CD4-positive, alpha-beta T cell treated with Interleukin-15 for 4 hours (primary cell): Measurements from ENCODE around the gene EEF2.
"Not testable (repeated sequence)": the region's sequence is repeated elsewhere in the genome, so short reads cannot be mapped to it uniquely, and the experiment has no call there.

Source experiments
- DNase-seq: peaks from one replicate; pipeline ENCODE4 v3.0.0-alpha.2; 2020; ENCODE audit warnings: low spot score

The EEF2 gene

DNA sequence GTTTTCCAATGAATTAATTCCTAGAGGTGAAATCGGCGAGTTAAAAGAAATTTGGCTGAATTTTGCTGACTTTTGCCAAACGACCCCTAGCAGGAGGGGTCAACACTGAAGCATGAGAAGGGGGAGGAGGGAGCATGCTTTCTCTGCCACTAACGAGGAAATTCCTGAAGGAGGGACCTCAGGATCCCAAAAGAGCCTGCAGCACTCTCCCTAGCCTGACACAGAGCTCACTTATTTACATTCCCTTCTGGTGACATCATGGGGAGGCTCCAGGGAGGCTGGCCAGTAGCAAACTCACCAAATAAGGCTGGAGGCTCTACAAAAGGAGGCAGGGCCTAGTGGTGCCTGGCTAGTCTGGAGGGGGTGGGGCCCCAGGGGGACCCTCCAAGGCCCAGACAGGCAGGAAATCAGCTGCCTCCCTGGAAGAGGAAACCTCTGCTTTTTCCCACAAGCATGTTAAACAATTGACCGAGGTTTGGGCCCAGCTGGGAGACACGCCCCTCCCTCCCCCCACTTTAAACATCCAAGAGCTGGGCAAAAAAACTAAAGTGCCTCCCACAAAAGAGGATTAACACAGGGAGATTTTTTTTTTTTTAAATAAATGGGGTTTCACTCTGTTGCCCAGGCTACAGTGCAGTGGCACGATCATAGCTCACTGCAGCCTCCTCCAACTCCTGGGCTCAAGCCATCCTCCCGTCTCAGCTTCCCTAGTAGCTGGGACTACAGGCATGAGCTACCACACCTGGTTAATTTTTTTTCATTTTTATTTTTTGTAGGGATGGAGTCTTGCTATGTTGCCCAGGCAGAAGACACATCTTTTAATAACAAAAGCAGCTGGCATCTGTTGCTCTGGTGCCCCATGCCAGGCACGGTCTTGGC is 16.5 kb downstream of the EEF2 start:
- no peak for DNase-seq

DNA sequence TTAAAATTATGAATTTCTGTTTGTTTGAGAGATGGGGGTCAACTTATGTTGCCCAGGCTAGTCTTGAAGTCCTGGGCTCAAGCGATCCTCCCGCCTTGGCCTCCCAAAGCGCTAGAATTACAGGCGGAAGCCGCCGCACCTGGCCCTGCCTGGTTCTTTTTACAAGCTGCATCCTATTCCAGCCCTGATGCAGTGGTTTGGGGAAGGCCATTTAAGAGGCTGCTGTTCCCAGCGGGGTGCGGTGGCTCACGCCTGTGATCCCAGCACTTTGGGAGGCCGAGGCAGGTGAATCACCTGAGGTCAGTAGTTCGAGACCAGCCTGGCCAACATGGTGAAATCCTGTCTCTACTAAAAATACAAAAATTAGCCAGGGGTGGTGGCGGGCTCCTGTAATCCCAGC is 17.3 kb downstream of the EEF2 start:
- not testable (repeated sequence) for DNase-seq

DNA sequence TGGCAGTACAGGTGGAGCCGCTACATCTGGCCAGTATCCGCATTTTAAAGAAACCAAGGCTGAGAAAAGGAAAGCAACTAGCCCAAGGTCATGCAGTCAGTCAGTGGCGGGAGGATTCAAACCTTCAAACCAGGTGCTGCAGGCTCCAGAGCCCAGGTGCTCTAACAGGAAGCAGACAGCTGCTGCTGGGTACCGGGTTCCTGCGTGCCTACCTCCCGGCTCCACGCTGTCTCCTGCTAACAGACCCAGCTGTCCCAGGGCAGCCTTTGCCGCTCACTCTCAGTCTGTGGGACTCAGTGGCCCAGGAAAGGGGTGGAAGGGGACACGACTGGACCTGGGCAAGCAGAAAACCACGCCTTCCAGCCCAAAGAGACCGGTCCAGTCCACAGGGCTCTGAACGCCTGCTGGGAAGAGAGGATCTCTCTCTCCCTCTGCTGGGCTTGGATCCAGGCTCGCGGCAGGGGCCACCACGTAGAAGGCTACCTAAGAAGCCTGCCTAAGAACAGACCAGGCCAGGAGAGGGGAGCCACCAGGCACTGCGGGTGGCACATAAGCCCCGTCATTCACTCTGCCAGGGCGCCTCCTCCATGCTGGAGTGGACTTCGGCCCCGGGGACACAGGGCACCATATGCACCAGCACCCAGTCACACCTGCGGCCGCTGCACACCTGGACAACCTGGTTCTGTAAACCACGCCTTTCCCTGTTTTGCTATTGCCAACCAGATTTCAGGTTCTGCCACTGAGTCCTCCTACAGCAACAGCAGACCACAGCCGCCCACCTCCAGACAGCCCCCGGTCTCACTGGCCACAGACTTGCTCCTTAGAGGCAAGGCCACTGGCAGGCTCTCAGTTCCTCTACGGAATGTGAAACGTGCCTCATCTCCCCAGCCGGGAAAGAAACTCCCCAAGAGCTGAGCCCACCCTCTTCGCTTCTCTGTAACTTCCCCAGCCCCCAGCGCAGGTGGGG is 18.9 kb downstream of the EEF2 start:
- no peak for DNase-seq

DNA sequence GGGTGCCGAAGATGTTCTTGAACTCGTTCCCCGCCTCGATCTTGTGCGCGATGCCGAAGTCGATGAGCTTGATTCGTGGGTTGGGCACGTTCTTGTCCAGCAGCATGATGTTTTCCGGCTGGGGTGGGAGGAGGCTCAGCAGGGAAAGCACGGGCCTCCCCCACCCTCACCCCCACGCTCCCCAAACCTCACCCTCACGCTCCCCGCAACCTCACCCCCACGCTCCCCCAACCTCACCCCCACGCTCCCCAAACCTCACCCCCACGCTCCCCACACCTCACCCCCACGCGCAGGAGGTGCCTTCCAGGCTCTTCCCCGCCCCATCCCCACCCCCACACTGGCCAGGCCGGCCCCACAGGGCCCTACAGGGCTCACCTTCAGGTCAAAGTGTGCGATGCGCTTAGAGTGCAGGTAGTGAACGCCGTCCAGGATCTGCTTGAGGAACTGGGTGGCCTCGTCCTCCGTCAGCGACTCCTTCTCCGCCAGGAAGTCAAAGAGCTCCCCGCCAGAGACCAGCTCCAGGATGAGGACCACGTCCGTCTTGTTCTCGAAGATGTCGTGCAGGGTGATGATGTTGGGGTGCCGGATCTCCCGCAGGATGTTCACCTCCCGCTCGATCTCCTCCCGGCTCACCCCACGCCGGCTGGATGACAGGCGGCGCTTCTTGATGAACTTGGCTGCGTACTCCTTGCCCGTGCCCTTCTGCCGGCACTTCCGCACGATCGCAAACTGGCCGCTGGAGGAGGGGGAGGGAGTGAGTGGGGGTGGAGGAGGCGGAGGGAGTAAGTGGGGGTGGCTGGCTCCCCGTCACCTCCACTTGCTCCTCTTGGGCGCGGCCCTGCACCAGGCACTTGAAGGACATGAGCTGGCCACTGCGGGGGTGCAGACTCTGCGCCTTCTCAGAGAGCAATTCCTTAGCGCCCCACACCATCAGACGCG is 20.7 kb downstream of the EEF2 start:
- no peak for DNase-seq

DNA sequence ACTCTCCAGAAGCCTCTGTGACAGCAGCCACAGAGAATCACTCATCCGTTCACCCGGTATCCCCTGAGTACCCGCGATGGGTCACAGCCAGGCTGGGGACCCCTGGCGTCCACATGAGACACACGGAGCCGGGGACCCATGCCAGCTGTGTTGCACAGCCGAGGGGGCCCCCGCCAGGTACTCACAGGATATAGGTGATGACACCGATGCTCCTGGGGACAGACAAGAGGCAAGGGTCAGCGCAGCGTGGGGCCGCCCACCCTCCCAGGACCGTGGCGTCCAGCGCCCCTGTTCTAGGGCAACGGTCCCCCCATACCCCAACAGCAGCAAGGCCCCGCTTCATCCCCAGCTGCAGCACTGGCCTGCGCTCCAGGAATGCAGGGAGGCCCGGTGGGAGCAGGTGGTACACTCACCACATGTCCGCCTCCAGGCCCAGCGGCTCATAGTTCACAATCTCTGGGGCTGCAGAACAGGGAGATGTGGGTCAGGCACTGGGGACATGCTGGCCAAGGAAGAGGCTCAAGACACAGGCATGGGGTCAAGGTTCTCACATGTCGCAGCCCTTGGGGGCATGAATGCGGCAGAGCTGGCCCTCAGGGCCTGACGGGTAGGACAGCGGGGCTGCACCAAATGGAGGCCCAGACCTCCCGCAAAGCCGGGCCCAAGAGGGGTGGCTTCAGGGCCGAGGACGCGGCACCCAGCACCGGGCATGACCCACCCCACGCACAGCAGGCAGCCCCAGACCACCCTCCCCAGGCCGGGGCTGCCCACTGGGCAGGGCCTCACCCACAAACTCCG is 21.6 kb downstream of the EEF2 start:
- DNase-seq = no peak

DNA sequence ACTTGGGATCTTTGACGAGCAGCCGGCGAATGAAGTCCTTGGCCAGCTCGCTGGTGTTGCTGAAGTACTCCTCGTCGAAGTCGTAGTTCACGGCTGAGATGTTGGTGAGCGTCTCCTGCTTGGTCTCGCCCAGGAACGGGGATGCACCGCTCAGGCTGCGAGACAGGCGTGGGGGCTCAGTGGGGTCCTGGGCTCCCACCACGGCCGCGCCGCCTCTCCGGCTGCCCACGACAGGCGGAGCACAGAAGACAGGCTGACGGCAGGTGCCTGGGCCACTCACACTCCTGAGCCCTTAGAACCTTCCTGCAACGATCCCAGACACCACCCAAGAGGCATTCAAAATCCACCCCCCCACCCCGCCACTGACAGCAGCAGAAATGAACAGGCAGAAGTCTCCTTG is 24.3 kb downstream of the EEF2 start:
- DNase-seq = no peak

DNA sequence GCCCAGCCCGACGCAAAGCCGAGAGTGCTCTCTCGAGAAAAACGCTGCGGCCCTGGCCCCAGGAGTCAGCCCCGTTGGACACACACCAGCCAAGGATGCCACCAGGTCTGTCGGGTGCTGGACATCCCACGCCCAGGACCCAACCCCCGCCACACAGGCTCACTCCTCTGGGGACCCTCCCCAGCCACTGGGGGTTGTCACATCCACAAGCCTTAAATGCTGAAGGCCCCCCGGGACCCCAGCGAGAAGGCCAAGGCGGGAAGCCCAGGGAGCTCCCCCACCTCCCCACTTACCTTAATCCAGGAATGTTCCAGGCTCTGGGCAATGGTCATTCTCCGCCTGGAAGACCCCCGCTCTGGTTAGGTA is 25.5 kb downstream of the EEF2 start:
- no peak for DNase-seq

DNA sequence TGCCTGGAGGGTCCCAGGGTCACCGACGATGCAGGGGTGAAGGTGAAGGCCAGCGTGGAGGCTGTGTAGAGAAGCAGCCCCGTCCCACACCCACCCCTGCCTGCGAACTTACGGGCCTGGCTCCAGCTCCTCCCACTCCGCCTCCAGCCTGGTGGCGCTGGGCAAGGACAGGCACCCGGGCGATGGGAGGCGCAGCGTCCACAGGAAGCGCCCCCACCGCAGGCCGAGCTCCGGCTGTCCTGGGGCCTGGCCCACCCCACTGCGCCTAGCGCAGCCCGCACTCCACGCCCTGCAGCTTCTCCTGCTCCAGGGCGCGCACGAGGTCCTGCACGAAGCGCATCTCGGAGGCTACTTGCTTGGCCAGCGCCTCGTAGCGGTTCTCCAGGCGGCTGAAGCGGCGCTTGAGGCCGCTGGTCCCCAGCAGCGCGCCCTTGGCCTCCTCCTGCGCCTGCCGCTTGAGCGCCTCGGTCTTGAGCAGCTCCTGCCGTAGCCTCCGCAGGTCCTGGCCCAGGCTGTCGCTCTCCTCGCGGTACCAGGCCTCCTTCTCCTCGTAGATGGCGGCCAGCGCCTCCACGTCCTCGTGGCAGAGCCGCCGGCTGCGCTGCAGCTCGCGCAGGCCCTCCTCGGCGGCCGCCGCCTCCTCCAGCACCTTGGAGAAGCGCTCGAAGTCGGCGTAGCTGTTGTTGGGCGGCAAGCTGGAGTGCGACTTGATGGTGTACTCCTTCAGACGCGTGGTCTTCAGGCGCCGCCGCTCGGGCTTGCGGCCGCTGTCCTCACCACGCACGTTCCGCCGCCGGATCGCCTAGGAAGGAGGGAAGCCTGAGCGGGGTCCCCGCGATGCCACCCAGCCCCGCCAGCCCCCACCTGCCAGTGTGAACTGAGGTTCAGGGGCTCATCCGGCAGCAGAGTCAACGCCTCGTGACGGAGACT is 26.2 kb downstream of the EEF2 start:
- no peak for DNase-seq

DNA sequence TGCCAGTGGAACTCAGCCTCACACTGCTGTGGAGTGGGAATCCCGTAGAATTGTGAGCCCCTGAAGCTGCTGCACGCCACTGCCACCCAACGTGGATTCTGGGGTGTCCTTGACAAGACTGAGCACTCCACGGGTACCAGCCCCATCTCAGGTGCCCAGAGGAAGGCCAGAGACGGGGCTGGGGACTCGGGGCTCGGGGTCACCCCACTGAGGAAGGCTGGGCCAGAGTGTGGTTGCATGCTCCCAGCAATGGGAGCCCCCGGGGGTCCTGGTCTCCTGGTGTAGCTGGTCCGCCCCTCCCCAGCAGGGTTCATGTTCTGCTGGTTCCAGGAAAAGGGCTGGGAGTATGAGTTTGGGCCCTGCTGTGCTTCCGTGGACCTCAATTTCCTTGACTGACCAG is 29.6 kb downstream of the EEF2 start:
- no peak for DNase-seq

DNA sequence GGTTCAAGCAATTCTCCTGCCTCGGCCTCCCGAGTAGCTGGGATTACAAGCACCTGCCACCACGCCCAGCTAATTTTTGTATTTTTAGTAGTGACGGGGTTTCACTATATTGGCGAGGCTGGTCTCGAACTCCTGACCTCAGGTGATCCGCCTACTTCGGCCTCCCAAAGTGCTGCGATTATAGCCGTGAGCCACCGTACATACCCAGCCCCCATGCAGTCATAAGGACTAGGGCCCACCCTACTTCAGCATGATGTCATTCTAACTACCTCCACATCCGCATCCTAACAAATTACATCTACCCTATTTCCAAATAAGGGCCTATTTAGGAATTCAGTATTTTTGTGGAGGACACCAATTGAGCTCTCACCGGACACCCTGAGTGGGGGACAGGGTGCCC is 30.0 kb downstream of the EEF2 start:
- DNase-seq = not testable (repeated sequence)

DNA sequence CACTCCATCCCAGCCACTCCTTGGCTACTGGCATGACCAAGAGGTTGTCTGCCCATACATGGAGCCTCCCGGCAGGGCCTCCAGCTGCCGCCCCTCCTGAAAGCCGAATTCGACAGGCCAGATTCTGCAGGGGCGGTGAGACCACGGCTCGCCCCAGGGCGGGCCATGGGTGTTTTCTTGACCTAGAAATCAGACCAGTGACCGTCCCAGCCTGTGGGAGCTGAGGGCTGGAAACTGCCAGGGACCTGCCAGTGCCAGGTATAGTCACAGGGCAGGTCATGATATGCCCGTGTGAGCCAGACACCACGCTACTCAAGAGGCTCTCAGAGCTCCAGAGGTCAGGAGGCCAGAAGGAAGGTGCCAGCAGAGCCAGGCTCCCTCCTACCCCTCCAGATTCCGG is 31.2 kb downstream of the EEF2 start:
- no peak for DNase-seq

DNA sequence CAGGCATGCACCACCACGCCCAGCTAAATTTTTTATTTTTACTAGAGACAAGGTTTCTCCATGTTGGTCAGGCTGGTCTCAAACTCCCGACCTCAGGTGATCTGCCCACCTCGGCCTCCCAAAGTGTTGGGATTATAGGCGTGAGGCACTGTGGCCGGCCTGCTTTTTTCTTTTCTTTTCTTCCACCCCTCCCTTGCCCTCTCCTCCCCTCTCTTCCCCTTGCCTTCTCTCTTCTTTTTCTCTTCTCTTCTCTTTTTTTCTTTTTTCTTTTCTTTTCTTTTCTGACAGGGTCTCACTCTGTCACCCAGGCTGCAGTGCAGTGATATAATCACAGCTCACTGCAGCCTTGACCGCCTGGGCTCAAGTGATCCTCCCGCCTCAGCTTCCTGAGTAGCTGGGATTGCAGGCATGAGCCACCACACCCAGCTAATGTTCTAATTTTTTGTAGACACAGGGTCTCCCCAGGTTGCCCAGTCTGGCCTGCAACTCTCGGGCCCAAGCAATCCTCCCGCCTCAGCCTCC is 32.4 kb downstream of the EEF2 start:
- DNase-seq = not testable (repeated sequence)

DNA sequence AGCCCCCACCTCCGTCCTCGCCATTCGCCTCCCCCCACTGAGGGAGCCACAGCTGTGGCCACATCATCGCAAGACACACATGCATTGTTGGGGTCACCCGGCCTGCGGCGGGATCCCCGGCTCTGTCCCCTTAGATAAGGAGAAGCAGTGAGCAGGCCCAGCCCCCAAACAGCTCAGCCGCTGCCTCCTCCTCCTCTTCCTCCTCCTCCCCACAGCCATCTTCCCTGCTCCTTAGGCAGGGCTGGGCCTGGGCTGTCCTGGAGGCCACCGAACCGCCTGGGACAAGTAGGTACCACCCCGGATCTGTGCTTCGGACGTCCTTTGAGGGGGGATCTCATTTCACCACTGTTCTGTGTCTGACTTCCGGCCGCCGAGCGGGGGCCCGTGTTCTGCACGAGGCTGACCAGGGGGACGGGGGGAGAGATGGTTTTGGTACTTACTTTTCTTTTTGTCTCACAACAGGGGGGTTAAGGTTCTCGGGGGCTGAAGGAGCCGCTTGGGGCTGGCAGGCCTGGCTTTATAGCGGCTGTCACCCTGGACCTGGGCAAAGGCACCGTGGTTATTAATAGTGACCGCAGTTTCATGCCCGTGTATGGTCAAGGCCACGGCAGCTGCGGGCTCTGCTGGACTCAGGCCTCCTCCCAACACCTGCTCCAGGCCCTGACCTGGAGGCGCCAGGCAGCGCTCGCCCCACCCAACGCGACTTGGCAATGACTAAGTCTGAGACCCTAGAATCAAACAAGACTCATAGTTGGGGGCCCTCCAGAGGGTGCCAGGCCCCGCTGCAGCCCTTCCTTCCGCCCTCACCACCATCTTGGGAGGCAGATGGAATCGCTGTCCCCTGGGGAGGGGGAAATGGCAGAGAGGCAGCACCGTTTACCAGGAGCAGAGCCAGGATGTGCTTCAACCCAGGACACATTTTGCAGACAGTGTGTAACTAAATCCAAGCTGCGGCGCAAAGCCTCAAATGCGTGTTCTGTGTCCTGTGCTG is 34.1 kb downstream of the EEF2 start:
- DNase-seq = no peak

DNA sequence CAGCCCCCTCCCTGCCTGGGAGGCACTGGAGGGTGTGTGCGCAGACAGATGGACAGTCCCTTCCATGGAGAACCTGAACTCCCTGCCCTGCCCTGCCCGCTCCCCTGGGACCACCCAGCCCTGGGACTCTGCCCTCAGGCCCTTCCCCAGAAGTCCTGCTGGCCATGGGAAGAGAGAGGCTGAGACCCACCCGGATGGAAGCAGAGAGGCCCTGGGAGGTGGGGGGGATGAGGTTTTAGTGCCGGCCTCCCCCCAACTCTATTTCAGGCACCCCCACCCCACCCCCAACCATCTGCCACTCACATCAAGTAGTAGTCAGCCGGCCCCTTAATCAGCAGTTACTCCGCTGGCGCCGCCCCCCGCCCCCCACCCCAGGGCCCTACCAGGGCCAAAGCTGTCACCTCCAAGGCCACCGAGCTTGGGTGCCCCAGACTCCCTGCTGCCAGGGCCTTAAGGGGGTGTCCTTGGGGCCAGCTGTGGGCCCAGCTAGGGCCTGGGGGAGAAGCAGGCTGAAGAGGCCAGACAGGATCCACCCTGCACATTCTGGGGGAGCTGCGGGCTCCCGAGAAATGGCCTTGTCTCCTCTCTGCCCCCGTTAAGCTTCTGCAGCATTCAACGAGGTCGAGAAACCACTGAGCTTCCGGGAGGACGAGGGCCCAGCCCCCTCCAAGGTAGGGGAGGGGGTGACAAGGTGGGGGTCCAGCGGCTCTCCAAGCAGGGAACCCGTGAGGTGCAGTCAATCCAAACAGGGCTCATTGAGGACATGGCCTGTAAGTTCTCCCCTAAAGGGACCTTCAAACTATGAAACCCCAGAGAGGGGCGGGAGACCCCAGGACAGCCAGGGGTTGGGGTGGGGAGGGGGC is 35.0 kb downstream of the EEF2 start:
- DNase-seq = no peak

DNA sequence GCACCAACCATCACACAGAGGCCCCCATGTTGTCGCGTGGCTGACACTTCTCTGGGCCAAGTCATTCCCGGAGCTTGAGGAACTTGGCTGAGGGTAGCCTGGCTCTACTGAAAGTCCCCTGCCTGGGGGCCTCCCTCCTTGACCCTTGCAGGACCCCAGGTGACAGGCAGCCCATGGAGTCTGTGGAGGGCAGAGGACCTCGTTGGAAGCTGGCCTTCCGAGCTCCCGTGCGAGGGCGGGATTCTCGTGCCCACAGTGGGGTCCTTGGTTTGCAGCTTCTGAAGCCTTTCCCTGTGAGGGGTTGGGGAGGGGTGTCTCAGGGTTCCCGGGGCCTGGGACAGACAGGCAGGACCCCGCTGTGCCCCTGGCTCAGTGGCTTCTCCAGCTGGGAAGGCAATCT is 36.0 kb downstream of the EEF2 start:
- no peak for DNase-seq

DNA sequence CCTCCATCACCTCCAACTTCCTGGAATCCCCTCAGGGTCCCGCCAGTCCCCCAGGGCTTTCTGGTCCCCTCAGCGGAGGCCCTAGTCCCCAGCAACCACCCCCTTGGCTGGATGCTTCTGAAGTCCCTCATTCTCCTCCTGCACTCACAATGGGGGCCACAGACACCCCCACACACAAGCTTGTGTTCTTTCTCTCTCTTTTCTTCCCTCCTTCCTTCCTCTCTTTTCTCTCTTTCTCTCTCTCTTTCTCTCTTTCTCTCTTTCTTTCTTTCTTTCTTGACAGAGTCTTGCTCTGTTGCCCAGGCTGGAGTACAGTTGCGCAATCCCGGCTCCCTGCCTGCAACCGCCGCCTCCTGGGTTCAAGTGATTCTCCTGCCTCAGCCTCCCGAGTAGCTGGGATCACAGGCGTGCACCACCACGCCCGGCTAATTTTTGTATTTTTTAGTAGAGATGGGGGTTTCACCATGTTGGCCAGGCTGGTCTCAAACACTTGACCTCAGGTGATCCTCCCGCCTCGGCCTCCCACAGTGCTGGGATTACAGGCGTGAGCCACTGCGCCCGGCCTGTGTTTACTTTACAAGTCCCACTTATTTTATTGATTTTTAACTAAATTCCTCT is 37.8 kb downstream of the EEF2 start:
- not testable (repeated sequence) for DNase-seq

DNA sequence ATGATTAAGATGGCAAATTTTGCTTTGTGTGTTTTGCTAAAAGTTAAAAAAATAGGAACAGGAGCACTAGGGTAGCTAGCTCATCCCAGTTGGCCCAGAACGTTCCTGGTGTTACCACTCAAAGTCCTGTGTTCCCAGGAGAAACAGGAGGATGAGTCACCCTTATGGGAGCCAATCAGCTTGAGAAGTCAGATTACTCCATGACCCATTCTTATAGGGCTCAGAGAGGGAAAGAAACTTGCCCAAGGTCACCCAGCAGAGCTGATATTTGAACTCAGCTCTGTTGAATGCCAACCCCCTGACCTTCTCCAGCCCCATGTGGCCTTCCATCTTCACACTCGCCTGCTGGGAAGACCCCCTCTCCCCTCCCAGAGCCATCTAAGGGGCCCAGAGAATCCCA is 39.4 kb downstream of the EEF2 start:
- no peak for DNase-seq
